Thymus (tissue), 11 donors: ENCODE data around the gene SLC2A9. TPM values are rescaled to one million over a fixed set of nuclear protein-coding genes. Genes with fewer than 3 reads are reported as not detected.
A peak's percentile ranks its signal among the peaks of the same experiment; 100 is the strongest.

Experiments
- DNase-seq, 9 donors: peaks; one replicate each; pipeline ENCODE4 v3.0.0-alpha.2; 2013; ENCODE audit warnings: low spot score in 9 of 9, low read depth in 6 of 9, missing footprints in 1 of 9
- H3K27ac ChIP-seq, 2 donors: one replicate each; pipeline ENCODE4 v1.5.1; 2013; ENCODE audit warnings: control low read depth in 1 of 2, low read depth in 1 of 2, low read length in 1 of 2, mild to moderate bottlenecking in 1 of 2, moderate library complexity in 1 of 2
- H3K27me3 ChIP-seq, 2 donors: one replicate each; pipeline ENCODE4 v1.5.1; 2013; ENCODE audit warnings: low read length in 1 of 2; ENCODE audit not compliant: control insufficient read depth in 2 of 2, insufficient read depth in 1 of 2
- H3K36me3 ChIP-seq, 2 donors: one replicate each; pipeline ENCODE4 v1.5.1; 2013; ENCODE audit warnings: low read length in 1 of 2, mild to moderate bottlenecking in 1 of 2, moderate library complexity in 1 of 2; ENCODE audit not compliant: control insufficient read depth in 2 of 2, insufficient read depth in 2 of 2
- H3K4me1 ChIP-seq, 2 donors: one replicate each; pipeline ENCODE4 v1.5.1; 2013; ENCODE audit warnings: low read length in 2 of 2; ENCODE audit not compliant: control insufficient read depth in 2 of 2, insufficient read depth in 2 of 2
- H3K4me3 ChIP-seq, 2 donors: one replicate each; pipeline ENCODE4 v1.5.1; 2013; ENCODE audit warnings: low read length in 2 of 2, control low read depth in 1 of 2, mild to moderate bottlenecking in 1 of 2
- H3K9me3 ChIP-seq, 2 donors: one replicate each; pipeline ENCODE4 v1.5.1; 2013; ENCODE audit warnings: low read length in 1 of 2, mild to moderate bottlenecking in 1 of 2; ENCODE audit not compliant: control insufficient read depth in 2 of 2, insufficient read depth in 1 of 2
- WGBS: extraction: QIAGEN DNeasy Blood & Tissue Kit; methylation state at CpG from one replicate; pipeline ENCODE4 v1.1.7; 2013; 5-methylcytosine and 5-hydroxymethylcytosine counted together
- polyA plus RNA-seq: library from polyadenylated mRNA; stranded (reverse); fragments of 200-250 nt; gene quantifications from one replicate; pipeline ENCODE4 v1.2.3, GENCODE V29; 2013
- total RNA-seq: library from RNA; stranded (reverse); fragments of 120-200 nt; gene quantifications from one replicate; pipeline ENCODE4 v1.2.4, GENCODE V29; 2013
- donor health status: healthy.

Gene SLC2A9
- total and polyA plus RNA-seq, 2 donors: 3.5 to 8.6 TPM

DNA sequence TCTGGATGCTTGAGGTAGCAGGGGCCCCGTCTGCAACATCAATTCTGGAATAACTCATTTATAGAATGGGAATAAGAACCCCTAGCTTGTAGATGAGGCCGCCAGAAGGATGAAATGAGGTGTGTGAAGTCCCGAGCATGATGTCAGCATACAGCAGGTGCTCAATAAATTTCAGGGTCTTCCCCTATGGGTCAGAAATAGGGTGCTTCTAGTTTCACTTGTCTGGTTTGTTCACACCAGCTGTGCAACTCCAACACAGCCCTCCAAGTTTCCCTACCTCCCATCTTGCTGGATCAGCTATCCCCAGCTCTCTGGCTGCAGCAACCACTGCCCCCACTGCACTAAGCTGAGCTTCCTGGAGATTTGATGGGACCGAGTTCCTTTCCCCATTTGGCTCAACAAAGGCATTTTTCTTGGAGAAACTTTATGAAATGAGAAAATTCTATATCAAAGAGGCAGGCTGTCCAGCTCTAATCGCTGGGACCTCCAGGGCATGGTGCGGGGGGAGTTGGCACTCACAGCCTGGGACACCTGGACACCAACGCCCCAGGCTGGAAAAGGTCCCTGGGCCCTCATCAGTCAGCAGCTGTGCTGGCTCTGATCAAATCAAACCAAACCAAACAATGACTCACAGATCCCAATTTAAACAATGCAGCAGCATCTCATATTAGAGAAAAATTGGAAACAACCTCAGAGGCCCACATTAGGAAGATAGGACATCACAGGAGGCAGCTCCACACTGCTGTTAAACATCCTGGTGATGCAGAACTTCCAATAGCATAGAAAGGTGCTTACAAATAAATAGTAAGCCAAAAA lies 13.3 kb downstream of the SLC2A9 start:
- Histone ChIP-seq H3K4me3 (no peak overlapping the region), H3K36me3 (no peaks in the 10 kb centered on the region), H3K9me3 (no peaks in the 10 kb centered on the region), H3K27ac (no peak overlapping the region), H3K27me3 (no peaks in the 10 kb centered on the region), H3K4me1 (peaks cover 0 to 18% of the 10 kb centered on the region in 2 donors)
- DNase-seq: no peak
- 89% methylated on average over 7 of the region's 7 CpGs for WGBS

DNA sequence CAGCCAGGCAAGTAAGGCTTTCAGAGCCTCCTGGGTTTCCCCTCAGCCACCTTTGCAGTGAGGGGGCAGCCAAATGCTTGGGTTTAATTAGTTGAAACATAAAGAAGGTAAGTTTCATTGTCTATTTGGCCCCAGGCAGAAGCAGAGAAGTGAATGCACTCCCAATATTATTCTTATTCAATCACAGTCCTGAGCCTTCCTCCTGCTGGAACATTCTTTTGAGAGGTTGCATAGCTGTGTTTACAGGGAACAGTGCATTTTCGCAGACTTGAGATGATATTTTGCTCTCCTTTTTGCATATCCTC lies 13.9 kb downstream of the SLC2A9 start:
- DNase-seq: no peak
- Histone ChIP-seq H3K36me3 (no peaks in the 10 kb centered on the region), H3K9me3 (no peaks in the 10 kb centered on the region), H3K4me3 (no peak overlapping the region), H3K4me1 (peaks cover 0 to 18% of the 10 kb centered on the region in 2 donors), H3K27me3 (no peaks in the 10 kb centered on the region), H3K27ac (no peak overlapping the region)
- 99% methylated on average over 1 of the region's 1 CpG for WGBS

DNA sequence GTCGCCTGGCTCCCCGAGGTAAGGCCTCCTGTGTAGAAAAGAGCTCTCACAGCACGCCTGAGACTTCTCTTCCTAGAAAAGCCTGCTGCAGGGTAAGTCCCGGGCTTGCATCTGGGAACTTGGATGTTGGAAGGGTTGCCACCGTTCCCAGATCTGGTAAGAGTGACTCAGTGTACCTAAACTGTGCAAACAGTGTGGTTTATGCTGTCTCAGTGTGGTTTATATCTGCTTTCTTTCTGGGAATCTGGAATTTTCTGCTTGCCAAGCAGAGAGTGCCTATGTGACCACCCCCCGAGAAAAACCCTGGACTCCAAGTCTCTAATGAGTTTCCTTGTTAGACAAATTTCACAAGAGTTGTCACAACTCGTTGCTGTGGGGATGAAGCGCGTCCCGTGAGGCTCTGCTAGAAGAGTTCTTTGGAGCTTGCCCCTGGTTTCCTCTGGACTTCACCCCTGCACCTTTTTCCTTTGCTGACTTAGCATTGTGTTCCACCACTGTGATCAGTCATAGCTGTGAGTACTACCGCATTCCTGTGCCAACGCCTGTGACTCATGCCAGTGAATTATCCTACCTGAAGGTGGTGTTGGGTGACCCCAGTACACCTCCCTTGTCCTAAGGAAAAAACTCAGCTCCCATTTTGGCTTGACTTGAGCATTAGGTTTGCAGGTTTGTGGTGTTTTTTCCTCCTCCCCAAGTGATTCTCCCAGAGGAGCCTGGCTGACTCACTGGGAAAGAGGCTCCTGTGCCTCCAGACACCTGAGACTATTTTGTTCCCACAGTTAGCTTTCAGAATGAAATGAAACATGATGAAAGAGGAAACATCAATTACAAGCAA lies 14.5 kb downstream of the SLC2A9 start:
- peaks cover 0 to 18% of the 10 kb centered on the region in 2 donors for H3K4me1 ChIP-seq
- H3K4me3 ChIP-seq: no peak overlapping the region
- H3K27ac ChIP-seq: peak overlapping the region; percentile 36 to 46
- no peaks in the 10 kb centered on the region for H3K36me3 ChIP-seq
- DNase-seq: peak in 1 of 9 donors; percentile 26
- H3K27me3 ChIP-seq: no peaks in the 10 kb centered on the region
- H3K9me3 ChIP-seq: no peaks in the 10 kb centered on the region
- 87% methylated on average over 12 of the region's 12 CpGs for WGBS

DNA sequence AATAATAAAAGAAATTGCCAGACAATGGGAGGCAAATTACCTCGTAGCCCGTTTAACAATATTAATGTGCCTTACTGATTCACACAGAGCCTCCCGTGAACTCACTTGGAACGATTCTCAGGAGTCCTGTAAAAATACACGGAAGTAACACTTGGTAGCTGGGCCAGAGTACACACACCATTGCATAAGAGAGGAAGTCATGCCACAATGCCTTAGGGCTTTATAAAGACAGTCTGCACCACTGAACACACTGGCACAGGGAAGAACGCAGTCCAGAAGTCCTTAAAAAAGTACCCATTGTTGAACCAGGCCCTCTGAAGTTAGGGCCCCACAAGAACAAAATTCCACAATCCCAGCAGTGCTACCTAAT lies 15.1 kb downstream of the SLC2A9 start:
- Histone ChIP-seq H3K9me3 (no peaks in the 10 kb centered on the region), H3K27me3 (no peaks in the 10 kb centered on the region), H3K4me3 (no peak overlapping the region), H3K4me1 (peaks cover 0 to 18% of the 10 kb centered on the region in 2 donors), H3K36me3 (no peaks in the 10 kb centered on the region), H3K27ac (peak overlapping the region in 1 of 2 donors; percentile 46)
- 37% methylated on average over 6 of the region's 6 CpGs for WGBS
- DNase-seq: peak in 1 of 9 donors; percentile 19

DNA sequence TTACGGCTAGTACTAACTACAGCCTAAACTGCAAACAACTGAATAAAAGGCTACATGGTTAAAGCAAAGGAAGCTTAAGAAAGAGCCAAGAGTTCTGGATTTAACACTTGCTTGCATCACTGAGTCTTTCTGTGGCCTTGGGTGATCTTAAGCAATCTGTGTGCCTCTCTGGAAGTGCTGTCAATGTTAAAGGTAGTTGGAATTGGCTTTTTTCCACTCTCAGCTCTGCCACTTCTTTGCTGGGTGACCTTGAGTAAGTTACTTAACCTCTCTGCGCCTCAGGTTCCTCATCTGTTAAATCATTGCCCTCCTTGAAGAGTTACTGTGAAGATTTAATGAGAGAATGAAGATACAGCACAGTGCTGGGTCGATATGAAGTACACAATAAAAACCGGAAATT lies 15.7 kb downstream of the SLC2A9 start:
- H3K36me3 ChIP-seq: no peaks in the 10 kb centered on the region
- DNase-seq: no peak
- no peaks in the 10 kb centered on the region for H3K27me3 ChIP-seq
- no peaks in the 10 kb centered on the region for H3K9me3 ChIP-seq
- H3K4me3 ChIP-seq: no peak overlapping the region
- peaks cover 0 to 18% of the 10 kb centered on the region in 2 donors for H3K4me1 ChIP-seq
- WGBS: 82% methylated on average over 4 of the region's 4 CpGs
- H3K27ac ChIP-seq: no peak overlapping the region

DNA sequence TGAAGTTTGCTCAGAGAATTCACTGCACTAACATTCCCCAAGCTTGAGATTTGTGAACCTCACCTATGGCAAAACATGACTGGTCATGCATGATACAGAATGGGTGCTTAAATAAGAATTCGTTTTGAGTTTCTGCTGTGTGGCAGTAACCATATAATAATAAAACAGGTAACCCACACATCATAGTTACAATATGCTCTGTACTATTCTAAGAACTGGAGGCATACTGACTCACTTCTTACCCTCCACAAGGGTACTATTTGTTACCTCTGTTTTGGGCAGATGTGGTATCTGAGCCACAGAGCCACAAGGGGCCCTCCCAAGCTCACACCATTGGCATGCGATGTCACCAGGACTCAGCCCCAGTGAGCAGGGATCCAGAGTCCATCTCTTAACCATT lies 17.6 kb downstream of the SLC2A9 start:
- H3K27ac ChIP-seq: no peak overlapping the region
- peaks cover 0 to 18% of the 10 kb centered on the region in 2 donors for H3K4me1 ChIP-seq
- DNase-seq: no peak

DNA sequence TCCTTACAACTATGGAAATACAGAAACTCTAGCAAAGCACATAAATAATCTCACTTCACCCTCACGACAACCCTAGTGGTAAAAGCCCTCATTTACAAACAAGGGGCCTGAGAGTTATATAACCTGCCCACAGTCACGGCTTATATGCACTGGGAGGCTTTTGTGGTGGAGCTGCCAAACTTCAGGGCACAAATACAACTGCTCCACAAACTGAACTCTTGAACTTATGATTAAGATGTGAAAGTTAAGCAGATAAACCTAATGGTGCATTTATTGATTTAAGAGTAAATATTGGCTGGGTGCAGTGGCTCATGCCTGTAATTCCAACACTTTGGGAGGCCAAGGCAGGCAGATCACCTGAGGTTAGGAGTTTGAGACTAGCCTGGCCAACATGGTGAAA lies 19.0 kb downstream of the SLC2A9 start:
- no peaks in the 10 kb centered on the region for H3K9me3 ChIP-seq
- no peaks in the 10 kb centered on the region for H3K36me3 ChIP-seq
- WGBS: 86% methylated on average over 2 of the region's 2 CpGs
- peaks cover 0 to 8% of the 10 kb centered on the region in 2 donors for H3K4me1 ChIP-seq
- DNase-seq: no peak
- H3K27me3 ChIP-seq: no peaks in the 10 kb centered on the region
- no peak overlapping the region for H3K27ac ChIP-seq
- no peak overlapping the region for H3K4me3 ChIP-seq

More for the DNA sequence above, 17.6 kb downstream of the SLC2A9 start:
- Histone ChIP-seq H3K27me3 (no peaks in the 10 kb centered on the region), H3K36me3 (no peaks in the 10 kb centered on the region), H3K4me3 (no peak overlapping the region), H3K9me3 (no peaks in the 10 kb centered on the region)
- 94% methylated on average over 2 of the region's 2 CpGs for WGBS

DNA sequence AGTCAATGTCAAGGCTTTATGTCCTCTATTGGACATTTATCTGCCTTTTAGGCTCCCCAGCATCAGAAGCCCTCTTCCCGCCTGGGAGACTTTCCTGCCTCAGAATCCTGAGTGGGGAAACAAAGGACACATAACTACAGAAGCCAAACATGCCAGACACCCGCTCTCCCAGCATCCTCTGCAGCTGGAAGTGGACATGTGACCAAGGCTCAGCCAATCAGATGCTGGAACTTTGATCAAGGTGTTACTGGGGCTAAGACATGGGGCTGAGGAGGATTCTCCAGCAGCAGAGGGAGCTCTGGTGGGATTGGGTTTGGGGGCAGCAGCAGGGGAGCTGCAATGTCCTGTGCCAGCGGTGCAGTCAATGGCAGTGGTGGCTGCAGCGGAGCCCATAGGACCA lies 19.5 kb downstream of the SLC2A9 start:
- no peak overlapping the region for H3K27ac ChIP-seq
- no peaks in the 10 kb centered on the region for H3K9me3 ChIP-seq
- no peak for DNase-seq
- H3K27me3 ChIP-seq: no peaks in the 10 kb centered on the region
- 98% methylated on average over 4 of the region's 4 CpGs for WGBS
- H3K36me3 ChIP-seq: no peaks in the 10 kb centered on the region
- H3K4me1 ChIP-seq: peaks cover 0 to 5% of the 10 kb centered on the region in 2 donors
- H3K4me3 ChIP-seq: no peak overlapping the region

DNA sequence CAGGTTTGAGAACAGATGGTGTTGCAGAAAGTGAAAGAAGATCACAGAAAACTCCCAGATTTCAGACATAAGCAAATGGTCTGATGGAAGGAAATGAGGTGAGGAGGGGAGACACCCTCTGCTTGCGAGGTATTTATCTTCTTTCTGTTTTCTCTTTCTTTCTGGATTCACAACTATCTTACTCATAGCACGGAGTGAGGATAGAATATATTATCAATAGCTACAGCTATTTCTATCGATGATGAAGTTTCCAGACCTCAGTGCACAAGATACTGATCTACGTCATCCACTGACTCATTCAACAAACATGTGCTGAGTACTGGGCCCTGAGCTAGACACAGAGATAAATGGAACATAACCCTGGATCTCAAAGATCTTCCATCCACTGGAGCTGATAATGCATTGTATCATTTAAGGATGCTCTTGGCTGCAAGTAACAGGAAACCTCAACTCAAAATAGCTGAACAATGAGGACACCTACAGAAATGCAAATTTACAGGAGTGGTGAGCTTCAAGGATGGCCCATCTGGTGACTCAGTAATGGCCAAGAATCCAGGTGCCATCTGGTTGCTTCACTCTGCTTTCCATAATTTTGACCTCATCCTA lies 21.2 kb downstream of the SLC2A9 start:
- 80% methylated on average over 4 of the region's 4 CpGs for whole genome bisulfite sequencing
- H3K36me3 ChIP-seq: no peaks in the 10 kb centered on the region

More for the DNA sequence above, 21.2 kb downstream of the SLC2A9 start:
- Histone ChIP-seq H3K4me3 (no peak overlapping the region), H3K27ac (no peak overlapping the region), H3K4me1 (no peaks in the 10 kb centered on the region), H3K9me3 (no peaks in the 10 kb centered on the region), H3K27me3 (no peaks in the 10 kb centered on the region)
- DNase-seq: no peak
